22Rv1 (cell line): Measurements from ENCODE around the gene DNPEP.

Experiments used
- CTCF ChIP-seq: fragments of 450-650 bp; IDR thresholded peaks from 2 replicates; pipeline ENCODE4 v1.5.1; 2017; ENCODE audit warnings: mild to moderate bottlenecking
- ZFX ChIP-seq: fragments of 450-650 bp; IDR thresholded peaks from 2 replicates; pipeline ENCODE4 v1.6.1; 2017; ENCODE audit warnings: antibody characterized with exemption, borderline replicate concordance

DNA sequence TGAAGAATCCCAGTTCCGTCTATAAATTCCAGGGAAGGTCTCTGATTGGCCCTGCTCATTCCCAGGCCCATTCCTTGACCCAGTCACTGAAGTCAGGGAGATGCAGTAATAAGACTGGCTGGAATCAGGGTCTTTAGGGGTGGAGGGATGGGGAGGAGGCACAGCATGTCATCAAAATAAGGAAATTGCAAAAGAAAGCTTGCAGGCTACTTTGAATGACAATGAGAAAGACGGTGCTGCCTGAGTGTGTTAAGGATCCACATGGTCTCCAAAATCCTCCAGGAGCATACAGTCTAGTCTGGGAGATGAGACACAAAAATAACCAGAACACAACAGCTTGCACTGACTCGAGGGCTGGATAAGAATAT lies 28.5 kb upstream of the DNPEP start:
- TF ChIP-seq CTCF = no peak
- no peak for TF ChIP-seq ZFX
